Immature natural killer cell (primary cell): Measurements from ENCODE around the gene CYTH4. TPM values are rescaled to one million over a fixed set of nuclear protein-coding genes. Genes with fewer than 3 reads are reported as not detected.
A peak's percentile ranks its signal among the peaks of the same experiment; 100 is the strongest.

Experiments
- DNase-seq, 3 donors: peaks; one replicate each; pipeline ENCODE4 v3.0.0; 2022; ENCODE audit warnings: mixed read lengths in 1 of 3
- H3K27ac Mint-ChIP-seq, 6 donors: one replicate each; pipeline ENCODE4 v1.8.0; 2020; ENCODE audit warnings: mixed read lengths in 6 of 6, mild to moderate bottlenecking in 5 of 6, inconsistent platforms in 4 of 6, moderate library complexity in 3 of 6
- H3K27me3 Mint-ChIP-seq, 3 donors: one replicate each; pipeline ENCODE4 v1.8.0; 2020 to 2021; ENCODE audit warnings: low read depth in 3 of 3, mild to moderate bottlenecking in 3 of 3, mixed read lengths in 3 of 3, moderate library complexity in 3 of 3, inconsistent platforms in 1 of 3
- H3K36me3 Mint-ChIP-seq, 3 donors: one replicate each; pipeline ENCODE4 v1.8.0; 2020; ENCODE audit warnings: mixed read lengths in 3 of 3, inconsistent platforms in 2 of 3, mild to moderate bottlenecking in 2 of 3
- H3K4me1 Mint-ChIP-seq, 2 donors: one replicate each; pipeline ENCODE4 v1.8.0; 2020; ENCODE audit warnings: inconsistent platforms in 2 of 2, mild to moderate bottlenecking in 2 of 2, mixed read lengths in 2 of 2, moderate library complexity in 1 of 2
- H3K4me3 Mint-ChIP-seq, 5 donors: one replicate each; pipeline ENCODE4 v1.8.0; 2020; ENCODE audit warnings: mild to moderate bottlenecking in 5 of 5, mixed read lengths in 5 of 5, inconsistent platforms in 3 of 5, moderate library complexity in 3 of 5
- H3K9me3 Mint-ChIP-seq, 6 donors: one replicate each; pipeline ENCODE4 v1.8.0; 2020; ENCODE audit warnings: mild to moderate bottlenecking in 6 of 6, mixed read lengths in 6 of 6, inconsistent platforms in 4 of 6, moderate library complexity in 3 of 6
- polyA plus RNA-seq, 3 donors: library from polyadenylated mRNA; unstranded; fragments of 300-500 nt; fragmentation: Illumina TruSeq; gene quantifications; one replicate each; pipeline ENCODE4 v1.2.3, GENCODE V29; 2021

The CYTH4 gene
- polyA plus RNA-seq, 3 donors from 2014 or later: 42.5 to 95.4 (median 54.1) TPM

DNA sequence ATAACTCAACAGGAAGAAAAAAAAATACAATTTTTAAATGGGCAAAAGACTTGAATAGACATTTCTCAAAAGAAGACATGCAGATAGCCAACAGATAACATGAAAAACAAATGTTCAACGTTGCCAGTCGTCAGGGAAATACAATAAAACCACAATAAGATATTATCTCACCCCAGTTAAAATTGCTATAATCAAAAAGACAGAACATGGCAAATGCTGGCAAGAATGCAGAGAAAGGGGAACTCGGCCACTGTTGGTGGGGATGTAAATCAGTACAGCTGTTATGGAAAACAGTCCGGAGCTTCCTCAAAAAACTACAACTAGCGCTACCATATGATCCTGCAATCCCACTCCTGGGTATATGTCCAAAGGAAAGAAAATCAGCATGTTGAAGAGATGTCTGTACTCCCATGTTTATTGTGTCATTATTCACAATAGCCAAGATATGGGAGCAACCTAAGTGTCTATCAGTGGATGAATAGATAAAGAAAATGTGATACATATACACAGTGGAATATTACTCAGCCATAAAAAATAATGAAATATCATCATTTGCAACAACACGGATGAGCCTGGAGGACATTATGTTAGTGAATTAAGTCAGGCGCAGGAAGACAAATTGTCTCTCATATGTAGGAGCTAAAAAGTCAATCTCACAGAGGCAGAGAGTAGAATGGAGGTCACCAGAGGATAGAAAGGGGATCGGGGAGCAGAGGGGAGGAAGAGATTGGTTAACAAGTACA, 12.2 kb upstream of the CYTH4 start:
- Mint-ChIP-seq H3K9me3 (no peaks in the 10 kb centered on the region), H3K36me3 (peaks cover 0 to 2% (median 0%) of the 10 kb centered on the region in 3 donors), H3K4me3 (no peak overlapping the region), H3K27me3 (peaks cover 0 to 3% (median 1%) of the 10 kb centered on the region in 3 donors), H3K27ac (peak overlapping the region in 2 of 6 donors; percentile 2 to 18), H3K4me1 (peaks cover 42 to 47% of the 10 kb centered on the region in 2 donors)
- DNase-seq: no peak

GRCh38 chr22:37270928-37271650, 11.2 kb upstream of the CYTH4 start:
- Mint-ChIP-seq H3K27ac (no peak overlapping the region), H3K4me1 (peaks cover 51 to 56% of the 10 kb centered on the region in 2 donors)

DNA sequence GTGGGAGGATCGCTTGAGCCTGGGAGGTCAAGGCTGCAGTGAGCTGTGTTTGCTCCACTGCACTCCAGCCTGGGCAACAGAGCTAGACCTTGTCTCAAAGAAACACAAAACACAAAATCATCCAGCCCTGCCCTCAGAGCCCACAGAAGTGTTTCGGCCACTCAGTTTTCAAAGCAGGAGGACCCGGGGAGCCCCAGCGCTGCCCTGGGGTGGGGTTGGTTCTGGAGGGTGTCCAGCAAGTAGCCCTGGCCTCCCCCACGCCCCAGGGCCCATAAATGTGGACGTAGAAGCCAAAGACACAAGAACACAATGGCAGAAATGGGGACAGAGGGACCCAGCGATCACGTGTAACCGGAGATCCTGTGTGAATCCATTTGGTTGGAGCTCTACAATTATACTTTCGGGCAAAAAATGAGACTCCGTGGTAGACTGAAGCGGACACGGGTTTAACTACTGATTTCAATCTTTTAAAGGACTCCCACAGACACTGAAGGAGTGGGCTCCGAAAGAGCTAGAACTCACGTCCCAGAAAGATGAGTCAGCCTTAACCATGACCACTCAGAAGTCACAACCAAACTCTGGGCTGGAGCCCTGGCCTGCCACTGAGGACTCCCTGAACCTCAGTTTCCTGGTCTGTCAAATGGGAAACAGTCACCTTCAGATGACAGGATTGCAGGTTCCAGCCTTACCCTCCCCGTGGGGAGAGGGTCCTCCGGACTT, 9.0 kb upstream of the CYTH4 start:
- H3K36me3 Mint-ChIP-seq: no peaks in the 10 kb centered on the region
- H3K4me3 Mint-ChIP-seq: peak overlapping the region in 2 of 5 donors; percentile 47 to 52
- DNase-seq: peak in 1 of 3 donors; percentile 36
- H3K27ac Mint-ChIP-seq: peak overlapping the region in 4 of 6 donors; percentile 39 to 69 (median 59)
- H3K9me3 Mint-ChIP-seq: no peaks in the 10 kb centered on the region
- peaks cover 0 to 3% (median 1%) of the 10 kb centered on the region in 3 donors for H3K27me3 Mint-ChIP-seq
- peaks cover 50 to 53% of the 10 kb centered on the region in 2 donors for H3K4me1 Mint-ChIP-seq

More at GRCh38 chr22:37270928-37271650, 11.2 kb upstream of the CYTH4 start:
- H3K4me3 Mint-ChIP-seq: no peak overlapping the region
- H3K9me3 Mint-ChIP-seq: no peaks in the 10 kb centered on the region
- no peak for DNase-seq
- peaks cover 0 to 3% (median 1%) of the 10 kb centered on the region in 3 donors for H3K27me3 Mint-ChIP-seq
- H3K36me3 Mint-ChIP-seq: no peaks in the 10 kb centered on the region

DNA sequence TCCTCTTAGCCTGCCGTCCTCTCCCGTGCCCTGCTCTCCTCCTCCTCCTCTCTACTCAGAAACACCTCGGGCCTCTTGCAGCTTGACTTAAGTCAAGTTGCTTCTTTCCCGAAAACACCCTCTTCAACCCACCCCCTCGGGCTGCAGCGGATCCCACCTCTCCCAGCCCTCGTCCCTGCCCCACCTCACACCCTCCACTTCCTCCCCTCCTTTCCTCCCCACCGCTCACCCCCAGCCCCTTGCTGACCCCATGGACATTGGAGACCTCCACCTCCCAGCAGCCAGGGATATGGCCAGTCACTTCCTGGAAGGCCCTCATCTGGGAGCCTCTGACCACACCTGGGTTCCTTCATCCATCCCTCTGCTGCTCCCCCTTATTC, 8.5 kb upstream of the CYTH4 start:
- H3K36me3 Mint-ChIP-seq: no peaks in the 10 kb centered on the region
- peak overlapping the region in 1 of 5 donors; percentile 41 for H3K4me3 Mint-ChIP-seq
- peaks cover 51 to 58% of the 10 kb centered on the region in 2 donors for H3K4me1 Mint-ChIP-seq
- H3K27me3 Mint-ChIP-seq: peaks cover 1 to 4% (median 3%) of the 10 kb centered on the region in 3 donors
- H3K9me3 Mint-ChIP-seq: no peaks in the 10 kb centered on the region
- DNase-seq: no peak
- H3K27ac Mint-ChIP-seq: peak overlapping the region in 1 of 6 donors; percentile 69

GRCh38 chr22:37274380-37274862, 7.9 kb upstream of the CYTH4 start:
- Mint-ChIP-seq H3K4me3 (peak overlapping the region in 2 of 5 donors; percentile 23 to 38), H3K4me1 (peaks cover 56 to 61% of the 10 kb centered on the region in 2 donors)

GRCh38 chr22:37275134-37275533, 7.2 kb upstream of the CYTH4 start:
- Mint-ChIP-seq H3K36me3 (no peaks in the 10 kb centered on the region), H3K4me3 (no peak overlapping the region), H3K27ac (peak overlapping the region in 1 of 6 donors; percentile 45), H3K27me3 (peaks cover 4 to 8% (median 5%) of the 10 kb centered on the region in 3 donors), H3K9me3 (no peaks in the 10 kb centered on the region), H3K4me1 (peaks cover 60 to 61% of the 10 kb centered on the region in 2 donors)
- no peak for DNase-seq

More at GRCh38 chr22:37274380-37274862, 7.9 kb upstream of the CYTH4 start:
- DNase-seq: no peak
- H3K27ac Mint-ChIP-seq: peak overlapping the region in 2 of 6 donors; percentile 20 to 76
- no peaks in the 10 kb centered on the region for H3K36me3 Mint-ChIP-seq
- peaks cover 3 to 4% (median 4%) of the 10 kb centered on the region in 3 donors for H3K27me3 Mint-ChIP-seq
- no peaks in the 10 kb centered on the region for H3K9me3 Mint-ChIP-seq

- peaks cover 4 to 8% (median 5%) of the 10 kb centered on the region in 3 donors for H3K27me3 Mint-ChIP-seq
- peak overlapping the region in 1 of 5 donors; percentile 30 for H3K4me3 Mint-ChIP-seq
- no peak for DNase-seq
- H3K4me1 Mint-ChIP-seq: peaks cover 65% of the 10 kb centered on the region in 2 donors
- H3K9me3 Mint-ChIP-seq: no peaks in the 10 kb centered on the region
- H3K27ac Mint-ChIP-seq: peak overlapping the region in 2 of 6 donors; percentile 46 to 59
- H3K36me3 Mint-ChIP-seq: no peaks in the 10 kb centered on the region
Observed at GRCh38 chr22:37275622-37276021, 6.7 kb upstream of the CYTH4 start.

DNA sequence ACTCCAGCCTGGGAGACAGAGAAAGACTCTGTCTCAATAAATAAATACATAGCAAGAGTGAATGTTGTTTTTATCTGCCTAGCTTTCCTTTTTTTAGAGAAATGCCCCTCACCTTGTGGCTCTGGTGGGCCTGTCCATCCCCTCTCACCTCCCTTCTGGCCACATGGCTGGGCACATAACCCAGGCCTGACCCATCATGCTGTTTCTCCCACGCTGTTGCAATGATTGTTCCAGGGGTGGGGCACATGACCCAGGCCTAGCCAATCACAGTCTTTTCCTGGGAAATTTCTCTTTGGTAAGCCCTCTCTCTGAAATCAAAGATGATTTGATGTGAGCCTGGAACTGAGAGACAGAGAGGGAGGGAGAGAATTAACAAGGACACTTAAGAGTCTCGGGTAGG, 5.5 kb upstream of the CYTH4 start:
- Mint-ChIP-seq H3K27ac (peak overlapping the region in 1 of 6 donors; percentile 59), H3K27me3 (peaks cover 4 to 8% (median 5%) of the 10 kb centered on the region in 3 donors), H3K4me3 (peak overlapping the region in 1 of 5 donors; percentile 10), H3K36me3 (no peaks in the 10 kb centered on the region), H3K4me1 (peaks cover 77% of the 10 kb centered on the region in 2 donors), H3K9me3 (no peaks in the 10 kb centered on the region)
- no peak for DNase-seq

DNA sequence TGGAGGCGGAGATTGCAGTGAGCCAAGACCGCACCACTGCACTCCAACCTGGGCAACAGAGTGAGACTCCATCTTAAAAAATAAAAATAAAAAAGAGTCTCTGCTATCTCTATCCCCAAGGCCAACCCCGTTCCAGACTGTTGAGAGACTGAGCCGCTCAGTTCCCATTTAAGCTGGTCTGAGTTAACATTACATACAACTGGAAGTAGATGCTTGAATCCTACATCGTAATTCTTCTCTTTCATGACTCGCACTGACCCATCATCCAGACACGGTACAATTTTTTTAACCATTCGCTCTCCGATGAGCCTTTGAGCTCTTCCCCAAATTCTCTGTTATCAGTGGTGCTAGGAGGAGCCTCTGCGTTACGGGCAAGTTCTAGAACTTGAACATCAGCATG, 4.9 kb upstream of the CYTH4 start:
- H3K27me3 Mint-ChIP-seq: peaks cover 4 to 8% (median 5%) of the 10 kb centered on the region in 3 donors
- no peak for DNase-seq
- peaks cover 83% of the 10 kb centered on the region in 2 donors for H3K4me1 Mint-ChIP-seq
- H3K27ac Mint-ChIP-seq: peak overlapping the region in 4 of 6 donors; percentile 46 to 96 (median 78)
- no peaks in the 10 kb centered on the region for H3K36me3 Mint-ChIP-seq
- H3K4me3 Mint-ChIP-seq: peak overlapping the region in 1 of 5 donors; percentile 34
- no peaks in the 10 kb centered on the region for H3K9me3 Mint-ChIP-seq

GRCh38 chr22:37278261-37278660, 4.0 kb upstream of the CYTH4 start:
- DNase-seq: no peak
- Mint-ChIP-seq H3K4me3 (peak overlapping the region; percentile 79 to 99 (median 83)), H3K27ac (peak overlapping the region; percentile 93 to 100 (median 96)), H3K9me3 (no peaks in the 10 kb centered on the region), H3K36me3 (peaks cover 4 to 5% (median 4%) of the 10 kb centered on the region in 3 donors), H3K27me3 (peaks cover 8 to 10% (median 8%) of the 10 kb centered on the region in 3 donors), H3K4me1 (peaks cover 88 to 89% of the 10 kb centered on the region in 2 donors)

DNA sequence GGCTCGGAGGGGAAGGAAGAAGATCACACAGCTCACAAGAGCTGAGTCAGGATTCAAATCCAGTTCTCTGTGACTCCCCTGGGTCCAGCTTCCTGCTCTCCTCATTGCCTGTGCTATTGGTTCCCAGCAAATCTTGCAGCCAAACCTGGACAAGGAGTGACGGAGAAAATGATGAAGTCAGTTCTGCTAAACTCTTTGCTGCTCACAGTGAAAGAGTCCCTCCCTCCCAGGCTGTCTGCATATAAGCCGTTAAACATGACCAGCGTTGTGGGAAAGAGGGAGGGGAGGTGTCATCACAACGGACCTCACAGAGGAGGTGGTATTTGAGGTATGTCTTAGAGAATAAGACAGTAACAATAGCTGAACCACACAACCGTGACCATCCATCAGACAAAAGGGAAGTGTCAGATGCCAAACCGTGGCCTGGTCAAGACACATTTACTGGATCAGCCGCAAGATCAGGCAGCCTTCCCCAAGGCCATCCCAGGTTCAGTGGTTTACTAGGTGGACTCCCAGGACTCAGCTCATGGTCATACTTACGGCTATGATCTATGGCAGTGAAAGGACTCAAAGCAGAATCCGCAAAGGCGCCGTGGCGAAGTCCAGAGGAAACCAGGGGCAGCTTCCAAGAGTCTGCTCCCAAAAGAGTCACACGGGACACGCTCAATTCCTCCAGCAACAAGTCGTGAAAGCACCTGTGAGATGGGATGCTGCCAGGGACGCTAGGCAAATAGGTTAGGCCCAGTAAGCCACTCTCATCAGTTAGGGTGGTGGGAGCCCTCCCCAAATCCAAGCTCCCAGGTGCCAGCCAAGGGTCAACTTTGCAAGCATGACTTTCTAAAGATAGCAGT, 2.8 kb upstream of the CYTH4 start:
- H3K27me3 Mint-ChIP-seq: peaks cover 8 to 12% (median 12%) of the 10 kb centered on the region in 3 donors
- H3K27ac Mint-ChIP-seq: peak overlapping the region; percentile 93 to 100 (median 96)
- peaks cover 85 to 88% of the 10 kb centered on the region in 2 donors for H3K4me1 Mint-ChIP-seq
- peak overlapping the region; percentile 79 to 99 (median 83) for H3K4me3 Mint-ChIP-seq
- peaks cover 4 to 5% (median 4%) of the 10 kb centered on the region in 3 donors for H3K36me3 Mint-ChIP-seq
- H3K9me3 Mint-ChIP-seq: no peaks in the 10 kb centered on the region
- peak; percentile 82 to 83 (median 83) for DNase-seq

DNA sequence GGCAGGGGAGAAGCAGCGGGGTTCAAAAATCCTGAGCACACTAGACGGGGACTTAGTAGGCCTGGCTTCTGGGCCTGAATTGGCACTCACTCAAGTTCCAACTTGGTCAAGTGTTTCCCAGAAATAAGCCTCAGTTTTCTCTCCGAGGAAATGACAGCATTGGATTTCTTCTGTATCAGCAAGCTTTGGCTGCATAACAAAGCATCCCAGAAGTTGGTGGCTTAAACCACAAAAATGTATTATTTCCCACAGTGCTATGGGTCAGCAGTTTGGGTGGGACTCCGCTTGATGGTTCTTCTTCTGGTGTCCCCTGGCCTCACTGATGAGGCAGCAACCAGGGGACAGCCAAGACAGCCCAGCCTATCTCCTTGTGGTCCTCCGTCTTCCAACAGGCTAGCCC, 1.6 kb upstream of the CYTH4 start:
- peak overlapping the region; percentile 93 to 100 (median 99) for H3K27ac Mint-ChIP-seq
- DNase-seq: no peak
- H3K9me3 Mint-ChIP-seq: no peaks in the 10 kb centered on the region
- peak overlapping the region in 3 of 5 donors; percentile 34 to 99 (median 98) for H3K4me3 Mint-ChIP-seq
- H3K36me3 Mint-ChIP-seq: peaks cover 4 to 5% (median 4%) of the 10 kb centered on the region in 3 donors
- H3K4me1 Mint-ChIP-seq: peaks cover 86 to 88% of the 10 kb centered on the region in 2 donors
- H3K27me3 Mint-ChIP-seq: peaks cover 10 to 16% (median 15%) of the 10 kb centered on the region in 3 donors
